Natural killer cell treated with Interleukin-12 subunit alpha and Interleukin-12 subunit beta and Interleukin-15 and Interleukin-18, amount 100 ng/mL, for 72 hours (primary cell): ENCODE measurements around the gene PCNP. TPM values are rescaled to one million over a fixed set of nuclear protein-coding genes. Genes with fewer than 3 reads are reported as not detected.
"Not testable (repeated sequence)": the region's sequence is repeated elsewhere in the genome, so short reads cannot be mapped to it uniquely, and the experiment has no call there.

Experiments used
- ATAC-seq, 2 donors: fragments of 150-1000 bp; cut with Tn5 transposase in 1 of 2; sonication (Bioruptor Pico), chemical (Tn5 transposase) in 1 of 2; 2 replicates each; pipeline ENCODE4 v1.10.0; 2021
- DNase-seq: peaks from one replicate; pipeline ENCODE4 v3.0.0; 2022; ENCODE audit warnings: low spot score
- H3K27ac Mint-ChIP-seq, 2 donors: 1 replicate in 1 of 2; 2 replicates in 1 of 2; pipeline ENCODE4 v1.8.0; 2022; ENCODE audit warnings: mixed read lengths in 2 of 2, mild to moderate bottlenecking in 1 of 2, moderate library complexity in 1 of 2
- H3K27me3 Mint-ChIP-seq, 2 donors: 1 replicate in 1 of 2; 2 replicates in 1 of 2; pipeline ENCODE4 v1.8.0; 2022; ENCODE audit warnings: mixed read lengths in 2 of 2
- H3K36me3 Mint-ChIP-seq: one replicate; pipeline ENCODE4 v1.8.0; 2022; ENCODE audit warnings: mixed read lengths
- H3K4me1 Mint-ChIP-seq, 2 donors: 1 replicate in 1 of 2; 2 replicates in 1 of 2; pipeline ENCODE4 v1.8.0; 2022; ENCODE audit warnings: low read depth in 2 of 2, mixed read lengths in 2 of 2, mild to moderate bottlenecking in 1 of 2
- H3K4me3 Mint-ChIP-seq: one replicate; pipeline ENCODE4 v1.8.0; 2022; ENCODE audit warnings: mixed read lengths
- H3K9me3 Mint-ChIP-seq: 2 replicates; pipeline ENCODE4 v1.8.0; 2022; ENCODE audit warnings: mixed read lengths
- total RNA-seq, 2 donors: library from RNA; stranded (reverse); gene quantifications; one replicate each; pipeline ENCODE4 v1.2.3, GENCODE V29; 2022

The PCNP gene
- total RNA-seq, 2 donors from 2014 or later, result 132 to 134 TPM

- not testable (repeated sequence) for H3K4me3 Mint-ChIP-seq, DNase-seq, H3K27me3 Mint-ChIP-seq, ATAC-seq, H3K27ac Mint-ChIP-seq, H3K4me1 Mint-ChIP-seq, H3K36me3 Mint-ChIP-seq, H3K9me3 Mint-ChIP-seq
Observed at GRCh38 chr3:101631959-101632358, 58.0 kb downstream of the PCNP start.

DNA sequence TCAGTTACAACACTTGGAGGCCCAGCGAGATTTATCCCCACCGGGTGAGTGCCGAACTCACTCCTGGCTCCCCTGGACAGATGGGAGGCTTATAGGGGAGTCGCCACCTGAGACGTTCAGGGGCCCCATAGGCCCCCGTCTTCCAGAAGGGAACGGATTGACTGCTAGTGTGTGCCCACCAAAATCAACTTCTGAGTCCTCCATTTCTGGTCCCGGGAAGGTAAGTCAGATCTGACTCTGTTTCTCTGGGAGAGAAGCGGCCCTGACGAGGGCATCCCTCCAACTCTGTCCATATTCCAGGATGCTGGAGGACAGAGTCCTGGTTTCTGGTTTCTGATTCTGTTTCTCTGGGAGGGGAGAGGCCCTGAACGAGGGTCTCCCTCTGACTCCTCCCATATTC lies 58.6 kb downstream of the PCNP start:
- Mint-ChIP-seq H3K27ac (no peak overlapping the region), H3K27me3 (no peaks in the 10 kb centered on the region), H3K4me3 (no peak overlapping the region), H3K36me3 (no peaks in the 10 kb centered on the region), H3K9me3 (no peaks in the 10 kb centered on the region), H3K4me1 (peaks cover 0 to 2% of the 10 kb centered on the region in 2 donors)
- ATAC-seq, result no peak
- no peak for DNase-seq

DNA sequence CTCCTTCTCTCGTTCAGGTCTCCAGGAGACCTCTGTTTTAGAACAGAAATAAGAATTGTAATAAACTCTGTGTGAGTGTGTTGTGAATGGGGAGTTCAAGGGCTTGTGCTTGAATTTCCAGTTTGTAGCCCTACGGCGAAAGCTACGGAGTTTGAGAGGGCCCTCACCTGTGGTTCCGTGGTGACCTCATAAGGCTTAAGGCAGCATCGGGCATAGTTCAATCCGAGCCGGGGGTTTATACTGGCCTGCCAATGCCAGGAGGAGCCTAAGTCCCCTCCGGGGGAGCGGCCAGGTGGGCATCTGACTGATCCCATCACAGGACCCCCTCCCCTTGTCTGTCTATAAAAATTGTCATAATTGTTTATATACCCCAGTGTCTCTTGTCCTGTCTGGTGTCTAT lies 59.2 kb downstream of the PCNP start:
- no peak for ATAC-seq
- no peak overlapping the region for H3K27ac Mint-ChIP-seq

DNA sequence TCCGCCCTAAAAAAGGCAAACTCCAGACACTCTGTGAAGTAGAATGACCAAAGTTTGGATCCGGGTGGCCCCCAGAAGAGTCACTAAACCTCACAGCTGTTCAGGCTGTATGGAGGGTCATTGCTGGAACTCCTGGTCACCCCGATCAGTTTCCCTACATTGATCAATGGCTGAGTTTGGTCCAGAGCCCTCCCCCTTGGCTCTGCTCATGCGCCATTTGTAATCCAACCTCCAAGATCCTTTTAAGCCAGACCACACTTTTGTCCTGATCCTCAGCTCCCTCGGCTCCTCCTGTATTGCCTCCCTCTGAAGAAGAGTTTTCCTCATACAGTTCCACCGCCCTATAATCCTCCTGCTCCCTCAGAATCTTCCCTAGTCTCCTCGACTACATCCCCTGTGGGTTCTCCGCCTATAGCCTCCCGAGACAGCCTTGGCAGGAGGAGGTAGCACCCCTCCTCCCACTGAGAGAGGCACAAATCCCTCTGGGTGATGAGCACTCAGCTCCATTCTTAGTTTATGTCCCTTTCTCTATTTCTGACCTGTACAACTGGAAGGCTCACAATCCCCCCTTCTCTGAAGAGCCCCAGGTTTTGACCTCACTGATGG lies 60.7 kb downstream of the PCNP start:
- peaks cover 0 to 2% of the 10 kb centered on the region in 2 donors for H3K4me1 Mint-ChIP-seq
- H3K4me3 Mint-ChIP-seq, result no peak overlapping the region
- H3K27ac Mint-ChIP-seq, result peak overlapping the region in 1 of 2 donors; percentile 44
- no peaks in the 10 kb centered on the region for H3K36me3 Mint-ChIP-seq
- no peaks in the 10 kb centered on the region for H3K27me3 Mint-ChIP-seq
- ATAC-seq (no peak), DNase-seq (no peak)
- H3K9me3 Mint-ChIP-seq, result no peaks in the 10 kb centered on the region

More for the DNA sequence above, 59.2 kb downstream of the PCNP start:
- H3K4me1 Mint-ChIP-seq, result peaks cover 0 to 2% of the 10 kb centered on the region in 2 donors
- DNase-seq, result no peak
- H3K27me3 Mint-ChIP-seq, result no peaks in the 10 kb centered on the region
- no peaks in the 10 kb centered on the region for H3K36me3 Mint-ChIP-seq
- no peaks in the 10 kb centered on the region for H3K9me3 Mint-ChIP-seq
- no peak overlapping the region for H3K4me3 Mint-ChIP-seq

DNA sequence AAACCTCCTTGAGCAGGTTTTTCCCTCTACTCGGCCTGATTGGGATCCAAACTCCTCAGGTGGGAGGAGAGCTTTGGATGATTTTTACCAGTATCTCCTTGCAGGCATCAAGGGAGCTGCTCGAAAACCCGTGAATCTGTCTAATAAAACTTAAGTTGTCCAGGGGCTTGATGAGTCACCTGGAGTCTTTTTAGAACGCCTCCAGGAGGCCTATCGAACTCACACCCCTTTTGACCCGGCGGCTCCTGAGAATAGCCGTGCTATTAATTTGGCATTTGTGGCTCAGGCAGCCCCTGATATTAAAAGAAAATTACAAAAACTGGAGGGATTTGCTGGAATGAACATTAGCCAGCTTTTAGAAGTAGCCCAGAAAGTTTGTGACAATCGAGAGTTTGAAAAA lies 61.4 kb downstream of the PCNP start:
- Mint-ChIP-seq H3K36me3 (no peaks in the 10 kb centered on the region), H3K4me1 (peaks cover 0 to 2% of the 10 kb centered on the region in 2 donors), H3K27ac (peak overlapping the region in 1 of 2 donors; percentile 44), H3K9me3 (no peaks in the 10 kb centered on the region), H3K27me3 (no peaks in the 10 kb centered on the region), H3K4me3 (no peak overlapping the region)
- DNase-seq, result no peak
- ATAC-seq, result no peak

- no peak overlapping the region for H3K4me3 Mint-ChIP-seq
- H3K4me1 Mint-ChIP-seq, result peaks cover 0 to 2% of the 10 kb centered on the region in 2 donors
- no peak for DNase-seq
- H3K9me3 Mint-ChIP-seq, result no peaks in the 10 kb centered on the region
- peak; percentile 79 to 80 for ATAC-seq
- no peaks in the 10 kb centered on the region for H3K27me3 Mint-ChIP-seq
- no peak overlapping the region for H3K27ac Mint-ChIP-seq
- no peaks in the 10 kb centered on the region for H3K36me3 Mint-ChIP-seq
Observed at GRCh38 chr3:101635954-101636798, 62.2 kb downstream of the PCNP start.

GRCh38 chr3:101637451-101637850 lies 63.5 kb downstream of the PCNP start:
- no peak for DNase-seq
- H3K27ac Mint-ChIP-seq, result no peak overlapping the region
- H3K27me3 Mint-ChIP-seq, result no peaks in the 10 kb centered on the region

DNA sequence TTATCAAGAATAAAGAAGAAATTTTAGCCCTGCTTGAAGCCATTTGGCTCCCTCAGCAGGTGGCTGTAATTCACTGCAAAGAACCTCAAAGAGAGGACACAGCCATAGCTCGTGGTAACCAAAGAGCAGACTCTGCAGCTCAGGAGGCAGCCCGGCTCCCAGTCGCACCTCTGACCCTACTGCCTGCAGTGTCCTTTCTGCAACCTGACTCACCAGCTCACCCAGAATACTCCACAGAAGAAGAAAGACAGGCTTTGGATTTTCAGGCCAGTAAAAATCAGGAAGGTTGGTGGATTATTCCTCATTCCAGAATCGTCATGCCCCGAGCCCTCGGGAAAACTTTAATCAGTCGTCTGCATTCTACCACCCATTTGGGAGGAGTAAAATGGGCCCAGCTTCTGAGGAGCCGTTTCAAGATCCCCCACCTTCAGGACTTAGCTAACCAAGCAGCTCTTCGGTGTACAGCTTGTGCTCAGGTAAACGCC lies 64.3 kb downstream of the PCNP start:
- no peaks in the 10 kb centered on the region for H3K27me3 Mint-ChIP-seq

More at GRCh38 chr3:101637451-101637850, 63.5 kb downstream of the PCNP start:
- Mint-ChIP-seq H3K4me3 (no peak overlapping the region), H3K4me1 (peaks cover 0 to 2% of the 10 kb centered on the region in 2 donors), H3K36me3 (no peaks in the 10 kb centered on the region), H3K9me3 (no peaks in the 10 kb centered on the region)
- ATAC-seq, result no peak

GRCh38 chr3:101639280-101639963 lies 65.4 kb downstream of the PCNP start:
- no peaks in the 10 kb centered on the region for H3K27me3 Mint-ChIP-seq
- H3K27ac Mint-ChIP-seq, result no peak overlapping the region
- no peak for ATAC-seq
- H3K9me3 Mint-ChIP-seq, result no peaks in the 10 kb centered on the region
- no peak overlapping the region for H3K4me3 Mint-ChIP-seq
- no peaks in the 10 kb centered on the region for H3K36me3 Mint-ChIP-seq
- H3K4me1 Mint-ChIP-seq, result peaks cover 12 to 14% of the 10 kb centered on the region in 2 donors
- DNase-seq, result no peak

More for the DNA sequence above, 64.3 kb downstream of the PCNP start:
- DNase-seq, result no peak
- no peak for ATAC-seq
- peaks cover under 1 to 5% of the 10 kb centered on the region in 2 donors for H3K4me1 Mint-ChIP-seq
- H3K4me3 Mint-ChIP-seq, result no peak overlapping the region
- no peak overlapping the region for H3K27ac Mint-ChIP-seq
- H3K9me3 Mint-ChIP-seq, result no peaks in the 10 kb centered on the region
- no peaks in the 10 kb centered on the region for H3K36me3 Mint-ChIP-seq

DNA sequence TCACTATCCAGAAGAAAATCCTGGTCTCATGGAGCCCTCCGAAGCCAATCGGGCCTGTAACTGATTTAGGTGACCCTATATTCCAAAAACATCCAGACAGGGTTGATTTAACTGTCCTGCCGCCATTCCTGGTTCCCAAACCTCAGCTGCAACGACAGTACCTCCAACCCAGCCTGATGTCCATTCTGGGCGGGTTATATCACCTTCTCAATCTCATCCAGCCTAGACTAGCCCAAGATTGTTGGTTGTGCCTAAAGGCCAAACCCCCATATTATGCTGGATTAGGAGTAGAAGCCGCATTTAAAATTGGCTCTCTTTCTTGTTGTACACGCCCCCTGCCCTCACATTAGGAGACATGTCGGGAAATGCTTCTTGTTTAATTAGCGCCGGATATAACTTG lies 66.3 kb downstream of the PCNP start:
- Mint-ChIP-seq H3K9me3 (no peaks in the 10 kb centered on the region), H3K27ac (no peak overlapping the region), H3K36me3 (no peaks in the 10 kb centered on the region), H3K27me3 (no peaks in the 10 kb centered on the region), H3K4me1 (peaks cover 17 to 18% of the 10 kb centered on the region in 2 donors), H3K4me3 (no peak overlapping the region)
- DNase-seq (no peak), ATAC-seq (no peak)

DNA sequence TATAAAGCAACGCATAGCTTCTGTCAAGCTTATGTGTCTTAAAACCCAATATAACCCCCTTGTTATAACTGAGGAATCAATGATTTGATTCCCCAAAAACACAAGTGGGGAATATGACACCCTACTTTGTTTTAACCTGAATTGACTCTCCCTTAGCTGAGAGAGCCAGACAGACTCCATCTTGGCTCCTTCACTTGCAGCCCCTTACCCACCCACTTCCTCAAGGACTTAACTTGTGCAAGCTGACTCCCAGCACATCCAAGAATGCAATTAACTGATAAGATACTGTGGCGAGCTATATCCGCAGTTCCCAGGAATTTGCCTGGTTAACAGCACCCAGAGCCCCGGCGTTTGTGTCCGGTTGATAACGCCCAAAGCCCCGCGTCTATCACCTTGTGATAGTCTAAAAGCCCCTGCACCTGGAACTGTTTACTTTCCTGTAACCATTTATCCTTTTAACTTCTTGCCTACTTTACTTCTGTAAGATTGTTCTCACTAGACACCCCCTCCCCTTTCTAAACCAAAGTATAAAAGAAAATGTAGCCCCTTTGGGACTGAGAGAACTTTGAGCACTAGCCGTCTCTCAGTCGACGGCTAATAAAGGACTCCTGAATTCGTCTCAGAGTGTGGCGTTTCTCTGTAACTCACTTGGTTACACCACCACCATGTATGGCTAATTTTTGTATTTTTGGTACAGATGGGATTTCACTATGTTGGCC lies 67.6 kb downstream of the PCNP start:
- H3K36me3 Mint-ChIP-seq, DNase-seq, H3K9me3 Mint-ChIP-seq, H3K27me3 Mint-ChIP-seq, H3K4me3 Mint-ChIP-seq, ATAC-seq: not testable (repeated sequence)
- Mint-ChIP-seq H3K27ac (peak overlapping the region in 1 of 2 donors; percentile 89), H3K4me1 (peaks cover 23% of the 10 kb centered on the region in 2 donors)

- Mint-ChIP-seq H3K4me3 (no peak overlapping the region), H3K4me1 (peaks cover 23% of the 10 kb centered on the region in 2 donors), H3K36me3 (no peaks in the 10 kb centered on the region), H3K9me3 (no peaks in the 10 kb centered on the region), H3K27me3 (no peaks in the 10 kb centered on the region), H3K27ac (peak overlapping the region in 1 of 2 donors; percentile 89)
- no peak for DNase-seq
- ATAC-seq, result no peak
Observed at GRCh38 chr3:101642441-101642840, 68.5 kb downstream of the PCNP start.
